BE2C (cell line): Measurements from ENCODE around the gene MRFAP1L1.

Source experiments
- DNase-seq: peaks from one replicate; pipeline ENCODE4 v3.0.0-alpha.2; 2020
- H3K27me3 ChIP-seq: fragments of 250-450 bp; sonication (Bioruptor Pico); 2 replicates; pipeline ENCODE4 v1.5.1; 2020; ENCODE audit warnings: mild to moderate bottlenecking
- H3K36me3 ChIP-seq: fragments of 250-450 bp; sonication (Bioruptor Pico); 2 replicates; pipeline ENCODE4 v1.5.1; 2020; ENCODE audit warnings: mild to moderate bottlenecking
- H3K4me1 ChIP-seq: fragments of 250-450 bp; sonication (Bioruptor Pico); 2 replicates; pipeline ENCODE4 v1.5.1; 2020
- H3K4me3 ChIP-seq: 2 replicates; pipeline ENCODE4 v1.5.1; 2011; ENCODE audit warnings: low read depth, low read length
- H3K9me3 ChIP-seq: fragments of 250-450 bp; sonication (Bioruptor Pico); 2 replicates; pipeline ENCODE4 v1.5.1; 2020
- TF ChIP-seq, protein P1 (sequence below): IDR thresholded peaks from 2 replicates; pipeline ENCODE4 v1.5.1; 2012; ENCODE audit warnings: mild to moderate bottlenecking, low read depth, low read length

Gene MRFAP1L1

DNA sequence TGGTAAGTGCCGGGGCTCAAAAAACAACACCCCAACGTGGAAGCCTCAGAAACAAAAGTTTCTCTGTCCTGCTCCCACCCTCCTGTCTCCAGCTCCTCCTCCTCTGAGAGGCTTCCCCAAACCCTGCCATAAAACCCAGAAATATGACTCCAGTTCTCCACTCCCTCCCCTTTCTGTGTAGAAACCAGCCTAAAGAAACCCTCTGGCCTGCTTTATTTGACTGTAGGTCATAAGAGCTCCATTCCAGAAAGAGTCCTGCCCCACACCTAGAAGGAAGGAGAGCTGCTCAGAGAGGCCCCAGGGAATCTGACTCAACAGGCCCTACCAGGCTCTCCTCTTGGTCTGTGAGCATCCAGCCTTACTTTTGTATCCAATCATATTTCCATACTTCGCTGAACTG is 16.9 kb downstream of the MRFAP1L1 start:
- Histone ChIP-seq H3K36me3 (no peaks in the 10 kb centered on the region), H3K9me3 (no peaks in the 10 kb centered on the region), H3K4me1 (peaks cover 31% of the 10 kb centered on the region), H3K4me3 (no peak overlapping the region), H3K27me3 (no peaks in the 10 kb centered on the region)
- TF ChIP-seq, protein P1, sequence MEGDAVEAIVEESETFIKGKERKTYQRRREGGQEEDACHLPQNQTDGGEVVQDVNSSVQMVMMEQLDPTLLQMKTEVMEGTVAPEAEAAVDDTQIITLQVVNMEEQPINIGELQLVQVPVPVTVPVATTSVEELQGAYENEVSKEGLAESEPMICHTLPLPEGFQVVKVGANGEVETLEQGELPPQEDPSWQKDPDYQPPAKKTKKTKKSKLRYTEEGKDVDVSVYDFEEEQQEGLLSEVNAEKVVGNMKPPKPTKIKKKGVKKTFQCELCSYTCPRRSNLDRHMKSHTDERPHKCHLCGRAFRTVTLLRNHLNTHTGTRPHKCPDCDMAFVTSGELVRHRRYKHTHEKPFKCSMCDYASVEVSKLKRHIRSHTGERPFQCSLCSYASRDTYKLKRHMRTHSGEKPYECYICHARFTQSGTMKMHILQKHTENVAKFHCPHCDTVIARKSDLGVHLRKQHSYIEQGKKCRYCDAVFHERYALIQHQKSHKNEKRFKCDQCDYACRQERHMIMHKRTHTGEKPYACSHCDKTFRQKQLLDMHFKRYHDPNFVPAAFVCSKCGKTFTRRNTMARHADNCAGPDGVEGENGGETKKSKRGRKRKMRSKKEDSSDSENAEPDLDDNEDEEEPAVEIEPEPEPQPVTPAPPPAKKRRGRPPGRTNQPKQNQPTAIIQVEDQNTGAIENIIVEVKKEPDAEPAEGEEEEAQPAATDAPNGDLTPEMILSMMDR, result no peak
- DNase-seq, result no peak

DNA sequence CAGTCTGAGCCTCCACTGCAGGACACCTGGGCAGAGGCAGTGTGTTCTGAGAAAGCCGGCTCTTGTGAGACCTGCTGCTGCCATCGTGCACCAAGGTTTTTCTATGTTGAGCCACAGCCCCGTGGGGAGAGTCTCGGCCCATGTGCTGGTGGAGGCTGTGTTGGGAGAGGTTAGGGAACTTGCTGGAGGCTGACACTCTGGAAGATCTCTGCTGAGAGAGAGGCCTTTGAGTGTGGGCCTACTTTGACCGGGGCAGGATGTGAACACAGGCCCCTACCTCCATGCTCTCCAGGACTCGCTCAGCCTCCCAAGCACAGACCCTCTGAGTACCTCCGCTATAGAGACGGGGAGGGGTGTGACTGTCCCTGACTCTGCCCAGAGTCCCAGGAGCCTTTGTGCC is 17.3 kb downstream of the MRFAP1L1 start:
- Histone ChIP-seq H3K36me3 (no peaks in the 10 kb centered on the region), H3K9me3 (no peaks in the 10 kb centered on the region), H3K27me3 (no peaks in the 10 kb centered on the region), H3K4me1 (peaks cover 31% of the 10 kb centered on the region), H3K4me3 (no peak overlapping the region)
- DNase-seq, result no peak
- TF ChIP-seq, protein P1, result no peak

DNA sequence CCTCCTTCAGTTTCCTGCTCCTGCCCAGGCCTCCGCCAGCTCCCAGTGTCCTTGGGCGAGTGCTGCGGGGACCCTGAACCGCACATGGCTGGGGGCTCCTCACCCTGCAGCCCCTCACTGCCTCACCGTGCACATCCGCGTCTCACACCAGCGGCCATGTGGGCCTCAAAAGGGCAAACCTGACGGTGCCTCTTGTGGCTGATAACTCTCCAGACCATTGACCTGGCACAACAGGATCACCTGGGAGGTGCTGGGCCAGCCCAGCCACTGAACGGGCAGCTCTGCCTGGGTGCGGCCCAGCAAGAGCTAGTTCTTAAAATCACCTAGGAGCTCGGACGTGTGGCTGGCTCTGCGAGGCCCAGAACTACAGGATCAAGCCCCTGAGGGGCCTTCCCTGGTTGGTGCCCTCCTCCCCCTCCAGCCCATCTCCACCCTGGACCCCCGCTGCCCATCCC is 20.1 kb downstream of the MRFAP1L1 start:
- Histone ChIP-seq H3K9me3 (no peaks in the 10 kb centered on the region), H3K4me1 (peaks cover 15% of the 10 kb centered on the region), H3K27me3 (no peaks in the 10 kb centered on the region), H3K36me3 (no peaks in the 10 kb centered on the region), H3K4me3 (no peak overlapping the region)
- TF ChIP-seq, protein P1, result no peak
- no peak for DNase-seq

DNA sequence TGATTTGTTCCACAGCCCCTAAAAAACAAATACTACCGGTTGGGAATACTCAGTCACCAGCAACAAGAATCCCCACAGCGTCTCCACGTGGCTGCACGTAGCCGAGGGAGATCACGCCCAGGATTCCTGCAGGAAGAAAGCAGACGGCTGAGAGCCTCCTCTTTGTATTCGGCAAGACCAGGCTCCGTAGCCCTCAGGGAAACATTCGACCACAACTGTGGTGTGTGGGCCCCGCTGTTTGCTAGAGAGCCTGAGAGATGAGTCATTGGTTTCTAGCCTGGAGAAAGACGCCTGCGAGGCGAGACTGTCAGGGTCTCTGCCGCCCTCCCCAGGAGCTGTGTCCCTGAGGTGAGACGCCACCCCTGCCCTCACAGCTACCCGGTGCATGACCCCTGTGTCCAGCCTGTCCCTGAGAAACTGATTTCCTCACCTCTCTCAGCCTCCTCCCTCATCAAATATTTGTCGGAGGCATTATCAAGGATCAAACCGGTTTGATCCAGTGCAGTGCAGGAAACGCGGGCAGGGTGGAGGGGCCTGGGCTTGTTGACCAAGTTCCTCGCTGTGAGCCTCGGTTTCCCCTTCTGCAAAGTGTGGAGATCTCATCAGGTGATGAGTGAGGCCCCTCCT is 20.7 kb downstream of the MRFAP1L1 start:
- peak; percentile 74 for DNase-seq
- no peaks in the 10 kb centered on the region for H3K36me3 ChIP-seq
- H3K9me3 ChIP-seq, result no peaks in the 10 kb centered on the region
- peaks cover 13% of the 10 kb centered on the region for H3K4me1 ChIP-seq
- no peaks in the 10 kb centered on the region for H3K27me3 ChIP-seq
- H3K4me3 ChIP-seq, result no peak overlapping the region
- TF ChIP-seq, protein P1, result no peak

DNA sequence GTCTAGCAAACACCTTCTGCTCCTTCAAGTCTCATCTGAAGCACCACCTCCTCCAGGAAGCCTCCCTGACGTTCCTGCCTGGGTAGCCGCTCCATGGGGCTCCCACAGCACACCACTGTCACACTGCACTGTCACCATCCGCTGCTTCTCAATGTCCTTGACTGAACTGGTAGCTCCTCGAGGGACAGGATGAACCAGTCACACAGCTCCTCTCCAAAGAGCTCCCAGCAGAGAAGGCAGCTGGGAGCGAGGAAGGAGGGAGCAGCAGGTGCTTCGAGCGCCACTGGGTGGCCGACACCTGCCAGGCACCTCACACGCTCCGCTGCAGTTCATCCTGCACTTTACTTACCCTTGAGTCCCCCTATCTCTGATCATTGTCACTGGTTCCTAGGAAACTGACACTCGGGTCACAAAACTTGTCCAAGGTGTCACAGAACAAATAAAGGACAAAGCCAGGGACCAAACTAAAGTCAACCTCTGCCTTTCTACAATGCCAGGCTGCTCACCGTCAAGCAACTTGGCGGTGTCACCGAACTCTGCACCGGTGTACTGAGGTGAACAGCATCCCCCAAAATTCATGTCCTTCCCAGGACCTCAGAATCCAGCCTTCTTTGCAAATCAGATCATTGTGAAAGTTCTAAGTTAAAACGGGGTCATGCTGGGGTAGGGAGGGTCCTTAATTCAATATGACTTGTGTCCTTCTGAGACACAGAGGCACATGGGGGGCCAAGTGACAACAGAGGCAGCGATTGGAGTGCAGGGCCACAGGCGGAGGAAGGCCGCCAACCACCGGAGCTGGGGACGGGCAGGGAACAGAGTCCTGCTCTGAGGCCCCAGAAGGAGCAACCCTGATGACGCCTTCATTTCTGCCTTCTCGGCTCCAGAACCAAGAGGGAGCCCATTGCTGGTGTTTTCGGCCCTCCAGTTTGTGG is 21.5 kb downstream of the MRFAP1L1 start:
- TF ChIP-seq, protein P1, result no peak
- H3K4me3 ChIP-seq, result no peak overlapping the region
- peaks cover 11% of the 10 kb centered on the region for H3K4me1 ChIP-seq
- H3K9me3 ChIP-seq, result no peaks in the 10 kb centered on the region
- H3K27me3 ChIP-seq, result no peaks in the 10 kb centered on the region
- DNase-seq, result no peak
- no peaks in the 10 kb centered on the region for H3K36me3 ChIP-seq
